ENCODE results near the gene TNFSF15. TPM values are rescaled to one million over a fixed set of nuclear protein-coding genes. Genes with fewer than 3 reads are reported as not detected.
A peak's percentile ranks its signal among the peaks of the same experiment; 100 is the strongest.

Gene TNFSF15
- polyA plus RNA-seq, 1 donor: 10.2 TPM

DNA sequence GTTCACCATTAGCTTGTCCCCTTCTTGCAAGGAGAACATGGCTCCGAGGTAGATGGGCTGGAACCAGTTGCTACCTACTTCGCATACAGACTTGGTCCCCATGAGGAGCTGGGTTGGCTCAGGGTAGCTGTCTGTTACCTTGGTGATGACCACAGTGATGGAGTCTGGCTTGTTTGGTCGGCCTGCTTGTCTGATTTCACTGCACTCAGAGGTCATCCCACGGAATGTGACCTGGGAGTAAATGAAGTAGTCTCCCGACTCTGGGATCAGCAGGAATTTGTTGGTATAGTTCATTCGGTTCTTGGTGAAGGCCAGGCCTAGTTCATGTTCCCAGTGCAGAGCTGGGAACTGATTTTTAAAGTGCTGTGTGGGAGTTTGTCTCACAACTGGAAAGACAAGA is 15.3 kb downstream of the TNFSF15 start:
- DNase-seq: no peak
- no peaks in the 10 kb centered on the region for H3K4me1 ChIP-seq (ENCODE audit: control insufficient read depth, insufficient read depth, low read length)
- no peak overlapping the region for H3K4me3 ChIP-seq (ENCODE audit: low read length)
- no peaks in the 10 kb centered on the region for H3K9me3 ChIP-seq (ENCODE audit: control insufficient read depth, low read depth, low read length)
- H3K27me3 ChIP-seq (ENCODE audit: control insufficient read depth, insufficient read depth, low read length): no peaks in the 10 kb centered on the region
- H3K36me3 ChIP-seq (ENCODE audit: control insufficient read depth, insufficient read depth, low read length): peaks cover 23% of the 10 kb centered on the region
- WGBS (ENCODE audit: insufficient coverage, low lambda C conversion rate): no CpG with 5 or more reads among the region's 6 CpGs
- H3K27ac ChIP-seq (ENCODE audit: low read length): no peak overlapping the region

- H3K9me3 ChIP-seq (ENCODE audit: control insufficient read depth, low read depth, low read length): no peaks in the 10 kb centered on the region
- 80% methylated on average over 1 of the region's 3 CpGs for WGBS (ENCODE audit: insufficient coverage, low lambda C conversion rate)
- no peak for DNase-seq
- no peak overlapping the region for H3K27ac ChIP-seq (ENCODE audit: low read length)
- peaks cover 23% of the 10 kb centered on the region for H3K36me3 ChIP-seq (ENCODE audit: control insufficient read depth, insufficient read depth, low read length)
- H3K27me3 ChIP-seq (ENCODE audit: control insufficient read depth, insufficient read depth, low read length): no peaks in the 10 kb centered on the region
- H3K4me3 ChIP-seq (ENCODE audit: low read length): no peak overlapping the region
- no peaks in the 10 kb centered on the region for H3K4me1 ChIP-seq (ENCODE audit: control insufficient read depth, insufficient read depth, low read length)
Measured at GRCh38 chr9:114789006-114789405, 16.8 kb downstream of the TNFSF15 start.

DNA sequence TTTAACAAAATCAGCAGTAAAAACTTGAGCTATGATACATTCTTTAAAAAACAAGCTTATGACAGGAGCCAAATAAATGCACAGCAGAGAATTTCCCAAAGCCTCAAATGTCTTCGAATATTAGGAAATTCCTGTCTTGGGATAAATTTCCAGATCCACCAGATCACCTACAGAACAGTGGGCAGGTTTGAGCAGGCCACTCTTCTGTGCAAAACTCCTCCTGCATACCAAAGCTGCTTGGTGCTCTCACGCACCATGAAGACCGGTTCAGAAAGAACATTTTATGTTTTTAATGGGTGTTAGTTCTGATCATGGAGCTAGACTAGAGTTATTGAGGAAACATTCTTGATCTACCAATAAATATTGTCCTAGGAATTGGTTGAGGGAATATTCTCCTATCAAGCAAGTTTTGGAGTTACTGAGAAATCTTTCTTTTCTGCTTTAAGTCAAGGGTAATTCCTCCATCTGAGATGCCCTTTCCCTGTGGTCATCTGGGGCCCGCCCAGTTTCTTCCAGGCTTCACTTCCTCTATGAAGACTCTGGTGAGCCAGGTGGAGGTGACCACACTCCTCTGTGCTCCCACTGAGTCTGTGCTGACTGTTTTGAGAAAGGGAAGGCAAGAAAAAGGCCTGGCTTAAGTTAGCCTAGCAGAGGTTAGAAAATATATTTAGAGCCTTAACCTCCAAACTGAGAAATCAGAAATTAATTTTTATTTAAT is 17.9 kb downstream of the TNFSF15 start:
- no peak for DNase-seq
- no peak overlapping the region for H3K27ac ChIP-seq (ENCODE audit: low read length)
- H3K4me1 ChIP-seq (ENCODE audit: control insufficient read depth, insufficient read depth, low read length): no peaks in the 10 kb centered on the region
- H3K36me3 ChIP-seq (ENCODE audit: control insufficient read depth, insufficient read depth, low read length): peaks cover 23% of the 10 kb centered on the region
- no peaks in the 10 kb centered on the region for H3K27me3 ChIP-seq (ENCODE audit: control insufficient read depth, insufficient read depth, low read length)
- no peaks in the 10 kb centered on the region for H3K9me3 ChIP-seq (ENCODE audit: control insufficient read depth, low read depth, low read length)
- no peak overlapping the region for H3K4me3 ChIP-seq (ENCODE audit: low read length)
- no CpG with 5 or more reads among the region's 4 CpGs for WGBS (ENCODE audit: insufficient coverage, low lambda C conversion rate)

GRCh38 chr9:114787214-114787613 is 18.6 kb downstream of the TNFSF15 start:
- Histone ChIP-seq H3K36me3 (ENCODE audit: control insufficient read depth, insufficient read depth, low read length) (peaks cover 18% of the 10 kb centered on the region), H3K4me1 (ENCODE audit: control insufficient read depth, insufficient read depth, low read length) (no peaks in the 10 kb centered on the region), H3K9me3 (ENCODE audit: control insufficient read depth, low read depth, low read length) (no peaks in the 10 kb centered on the region), H3K4me3 (ENCODE audit: low read length) (no peak overlapping the region), H3K27me3 (ENCODE audit: control insufficient read depth, insufficient read depth, low read length) (no peaks in the 10 kb centered on the region), H3K27ac (ENCODE audit: low read length) (no peak overlapping the region)
- DNase-seq: no peak
- 100% methylated on average over 1 of the region's 2 CpGs for WGBS (ENCODE audit: insufficient coverage, low lambda C conversion rate)

DNA sequence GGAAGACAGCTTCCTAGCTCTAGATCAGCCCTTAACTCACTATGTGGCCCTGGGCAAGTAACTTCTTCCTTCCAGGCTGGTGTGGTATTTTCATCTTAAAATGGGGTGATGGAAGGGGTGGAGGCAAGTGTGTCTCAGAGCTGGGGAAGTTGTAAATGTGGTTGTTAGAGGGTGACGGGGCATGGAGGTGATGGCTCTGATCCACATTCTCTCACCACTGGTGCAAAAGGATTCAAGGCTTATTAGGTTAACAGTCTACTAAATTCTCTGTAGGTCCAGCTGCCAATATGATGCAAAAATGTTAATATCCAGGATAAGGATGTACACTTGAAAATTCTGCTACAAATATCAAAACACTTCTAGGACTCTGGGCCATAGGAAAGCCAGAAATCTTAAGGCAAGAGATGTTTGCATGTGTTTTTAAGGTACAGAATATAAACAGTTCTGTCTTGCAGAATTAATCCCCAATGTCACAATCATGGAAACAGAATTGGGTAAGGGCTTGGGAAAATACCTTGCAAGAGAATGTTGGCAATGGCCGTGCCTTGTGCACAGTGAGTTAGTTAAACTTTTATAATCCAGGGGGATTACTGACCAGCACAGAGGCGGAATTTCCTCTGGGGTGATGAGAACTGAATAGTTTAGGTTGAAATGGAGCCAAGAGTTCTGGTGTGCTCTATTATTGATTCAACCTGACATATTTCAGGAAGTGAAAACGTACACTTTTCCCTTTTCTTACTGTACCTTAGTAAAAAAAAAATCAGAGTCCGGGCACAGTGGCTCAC is 19.8 kb downstream of the TNFSF15 start:
- Histone ChIP-seq H3K36me3 (ENCODE audit: control insufficient read depth, insufficient read depth, low read length) (peaks cover 10% of the 10 kb centered on the region), H3K27ac (ENCODE audit: low read length) (no peak overlapping the region), H3K9me3 (ENCODE audit: control insufficient read depth, low read depth, low read length) (no peaks in the 10 kb centered on the region), H3K4me3 (ENCODE audit: low read length) (no peak overlapping the region), H3K4me1 (ENCODE audit: control insufficient read depth, insufficient read depth, low read length) (no peaks in the 10 kb centered on the region), H3K27me3 (ENCODE audit: control insufficient read depth, insufficient read depth, low read length) (no peaks in the 10 kb centered on the region)
- 80% methylated on average over 1 of the region's 5 CpGs for WGBS (ENCODE audit: insufficient coverage, low lambda C conversion rate)
- DNase-seq: no peak

GRCh38 chr9:114784721-114785279 is 21.0 kb downstream of the TNFSF15 start:
- no peaks in the 10 kb centered on the region for H3K27me3 ChIP-seq (ENCODE audit: control insufficient read depth, insufficient read depth, low read length)
- peaks cover 9% of the 10 kb centered on the region for H3K4me1 ChIP-seq (ENCODE audit: control insufficient read depth, insufficient read depth, low read length)
- H3K4me3 ChIP-seq (ENCODE audit: low read length): no peak overlapping the region
- no peak for DNase-seq
- no peaks in the 10 kb centered on the region for H3K9me3 ChIP-seq (ENCODE audit: control insufficient read depth, low read depth, low read length)
- H3K36me3 ChIP-seq (ENCODE audit: control insufficient read depth, insufficient read depth, low read length): peaks cover 4% of the 10 kb centered on the region
- no peak overlapping the region for H3K27ac ChIP-seq (ENCODE audit: low read length)
- no CpG with 5 or more reads among the region's 6 CpGs for WGBS (ENCODE audit: insufficient coverage, low lambda C conversion rate)

- Histone ChIP-seq H3K27me3 (ENCODE audit: control insufficient read depth, insufficient read depth, low read length) (no peaks in the 10 kb centered on the region), H3K4me3 (ENCODE audit: low read length) (no peak overlapping the region), H3K27ac (ENCODE audit: low read length) (no peak overlapping the region), H3K36me3 (ENCODE audit: control insufficient read depth, insufficient read depth, low read length) (peaks cover 2% of the 10 kb centered on the region), H3K4me1 (ENCODE audit: control insufficient read depth, insufficient read depth, low read length) (peaks cover 20% of the 10 kb centered on the region), H3K9me3 (ENCODE audit: control insufficient read depth, low read depth, low read length) (no peaks in the 10 kb centered on the region)
- DNase-seq: no peak
Measured at GRCh38 chr9:114782586-114782985, 23.3 kb downstream of the TNFSF15 start.

GRCh38 chr9:114779352-114779845 is 26.4 kb downstream of the TNFSF15 start:
- no peaks in the 10 kb centered on the region for H3K27me3 ChIP-seq (ENCODE audit: control insufficient read depth, insufficient read depth, low read length)
- DNase-seq: peak; percentile 93 to 97
- no peaks in the 10 kb centered on the region for H3K9me3 ChIP-seq (ENCODE audit: control insufficient read depth, low read depth, low read length)
- H3K27ac ChIP-seq (ENCODE audit: low read length): peak overlapping the region; percentile 59
- no peak overlapping the region for H3K4me3 ChIP-seq (ENCODE audit: low read length)
- peaks cover 20% of the 10 kb centered on the region for H3K4me1 ChIP-seq (ENCODE audit: control insufficient read depth, insufficient read depth, low read length)
- no CpG with 5 or more reads among the region's 4 CpGs for WGBS (ENCODE audit: insufficient coverage, low lambda C conversion rate)
- H3K36me3 ChIP-seq (ENCODE audit: control insufficient read depth, insufficient read depth, low read length): no peaks in the 10 kb centered on the region

GRCh38 chr9:114777821-114778609 is 27.8 kb downstream of the TNFSF15 start:
- H3K27me3 ChIP-seq (ENCODE audit: control insufficient read depth, insufficient read depth, low read length): no peaks in the 10 kb centered on the region
- H3K9me3 ChIP-seq (ENCODE audit: control insufficient read depth, low read depth, low read length): no peaks in the 10 kb centered on the region
- H3K4me1 ChIP-seq (ENCODE audit: control insufficient read depth, insufficient read depth, low read length): peaks cover 20% of the 10 kb centered on the region
- no peaks in the 10 kb centered on the region for H3K36me3 ChIP-seq (ENCODE audit: control insufficient read depth, insufficient read depth, low read length)
- DNase-seq: peak in 1 of 2 donors; percentile 27
- 100% methylated on average over 1 of the region's 6 CpGs for WGBS (ENCODE audit: insufficient coverage, low lambda C conversion rate)
- no peak overlapping the region for H3K27ac ChIP-seq (ENCODE audit: low read length)
- H3K4me3 ChIP-seq (ENCODE audit: low read length): no peak overlapping the region

Measured in large intestine (tissue), 3 donors.